ENCODE measurements around the gene RTL10. TPM values are rescaled to one million over a fixed set of nuclear protein-coding genes. Genes with fewer than 3 reads are reported as not detected.

The RTL10 gene
- total and polyA plus RNA-seq, 4 donors: 11.0 to 18.7 (median 14.7) TPM

- 76% methylated on average over 38 of the region's 38 CpGs for WGBS (ENCODE audit: insufficient coverage)
Measured at GRCh38 chr22:19806213-19807160, 48.2 kb downstream of the RTL10 start.

GRCh38 chr22:19805821-19806212 is 48.9 kb downstream of the RTL10 start:
- DNase-seq (ENCODE audit: low read depth in 4 of 6, low spot score in 6 of 6): peak in 1 of 6 donors; percentile 14
- no peak overlapping the region for H3K4me3 ChIP-seq (ENCODE audit: low read depth, low read length)

More at GRCh38 chr22:19806213-19807160, 48.2 kb downstream of the RTL10 start:
- Histone ChIP-seq H3K36me3 (ENCODE audit: control insufficient read depth, insufficient read depth, low read length) (peaks cover 66% of the 10 kb centered on the region), H3K27me3 (ENCODE audit: control insufficient read depth, insufficient read depth, low read length) (no peaks in the 10 kb centered on the region), H3K27ac (ENCODE audit: low read depth, low read length) (no peak overlapping the region), H3K4me3 (ENCODE audit: low read depth, low read length) (no peak overlapping the region), H3K9me3 (ENCODE audit: control insufficient read depth, insufficient read depth, low read length) (no peaks in the 10 kb centered on the region), H3K4me1 (ENCODE audit: control insufficient read depth, insufficient read depth, low read length) (peaks cover 18% of the 10 kb centered on the region)
- peak in 2 of 6 donors; percentile 13 to 16 for DNase-seq (ENCODE audit: low read depth in 4 of 6, low spot score in 6 of 6)

More at GRCh38 chr22:19805821-19806212, 48.9 kb downstream of the RTL10 start:
- H3K36me3 ChIP-seq (ENCODE audit: control insufficient read depth, insufficient read depth, low read length): peaks cover 69% of the 10 kb centered on the region
- H3K27me3 ChIP-seq (ENCODE audit: control insufficient read depth, insufficient read depth, low read length): no peaks in the 10 kb centered on the region
- no peaks in the 10 kb centered on the region for H3K9me3 ChIP-seq (ENCODE audit: control insufficient read depth, insufficient read depth, low read length)
- no peak overlapping the region for H3K27ac ChIP-seq (ENCODE audit: low read depth, low read length)
- 92% methylated on average over 5 of the region's 8 CpGs for WGBS (ENCODE audit: insufficient coverage)
- peaks cover 12% of the 10 kb centered on the region for H3K4me1 ChIP-seq (ENCODE audit: control insufficient read depth, insufficient read depth, low read length)

Other genes with a start within 250 kb of the RTL10 start
- 100 to 1,000 TPM in 1 of 2 donors, 10 to 100 TPM in 1; 82.9 to 106 TPM for gene SEPTIN5, start 140.4 kb downstream of the RTL10 start, total RNA-seq
- gene SEPTIN5, start 140.4 kb downstream of the RTL10 start, polyA plus RNA-seq (ENCODE audit: insufficient read length in 2 of 2): 100 to 1,000 TPM; 243 to 294 TPM
- 10 to 100 TPM in 1 of 2 donors, 1 to 10 TPM in 1; 5.3 to 14.4 TPM for gene GP1BB, start 131.3 kb downstream of the RTL10 start, total RNA-seq
- gene GP1BB, start 131.3 kb downstream of the RTL10 start, polyA plus RNA-seq (ENCODE audit: insufficient read length in 2 of 2): 10 to 100 TPM; 39.8 to 50.5 TPM
- gene TBX1, start 94.1 kb downstream of the RTL10 start, total RNA-seq: 1 to 10 TPM in 1 of 2 donors, not detected in 1; 1.3 TPM
- under 1 TPM; 0.35 to 0.63 TPM for gene TBX1, start 94.1 kb downstream of the RTL10 start, polyA plus RNA-seq (ENCODE audit: insufficient read length in 2 of 2)
- 1 to 10 TPM; 3.2 to 4.8 TPM for gene GNB1L, start within 50 bp of the RTL10 start, total RNA-seq
- 10 to 100 TPM in 1 of 2 donors, 1 to 10 TPM in 1; 5.8 to 10.3 TPM for gene GNB1L, start within 50 bp of the RTL10 start, polyA plus RNA-seq (ENCODE audit: insufficient read length in 2 of 2)
- 100 to 1,000 TPM in 1 of 2 donors, 10 to 100 TPM in 1; 72.6 to 139 TPM for gene COMT, start 86.9 kb upstream of the RTL10 start, total RNA-seq
- 100 to 1,000 TPM; 154 to 158 TPM for gene COMT, start 86.9 kb upstream of the RTL10 start, polyA plus RNA-seq (ENCODE audit: insufficient read length in 2 of 2)
- 10 to 100 TPM; 17.1 to 21.7 TPM for gene TXNRD2, start 86.9 kb upstream of the RTL10 start, total RNA-seq
- gene TXNRD2, start 86.9 kb upstream of the RTL10 start, polyA plus RNA-seq (ENCODE audit: insufficient read length in 2 of 2): 10 to 100 TPM; 25.6 to 29.4 TPM
- gene ARVCF, start 161.9 kb upstream of the RTL10 start, total RNA-seq: 10 to 100 TPM; 43.5 to 47.2 TPM
- gene ARVCF, start 161.9 kb upstream of the RTL10 start, polyA plus RNA-seq (ENCODE audit: insufficient read length in 2 of 2): 100 to 1,000 TPM; 121 to 132 TPM
- 10 to 100 TPM; 17.9 to 25.8 TPM for gene TANGO2, start 166.2 kb upstream of the RTL10 start, total RNA-seq
- 10 to 100 TPM; 20.9 to 32.6 TPM for gene TANGO2, start 166.2 kb upstream of the RTL10 start, polyA plus RNA-seq (ENCODE audit: insufficient read length in 2 of 2)
- gene DGCR8, start 225.4 kb upstream of the RTL10 start, total RNA-seq: 10 to 100 TPM; 20.7 to 34.7 TPM
- gene DGCR8, start 225.4 kb upstream of the RTL10 start, polyA plus RNA-seq (ENCODE audit: insufficient read length in 2 of 2): 10 to 100 TPM; 43.2 to 58.7 TPM

All from spinal cord (tissue), 10 donors.